SK-N-SH (cell line): ENCODE data around the gene GPM6B. TPM values are rescaled to one million over a fixed set of nuclear protein-coding genes. Genes with fewer than 3 reads are reported as not detected.

Experiments used
- CTCF ChIA-PET: fragments of 300-600, 350-600 bp; formaldehyde crosslinking; extraction: SDS; loops from one replicate; lab custom pipeline; 2021; lab: Yijun Ruan, JAX
- POLR2A ChIA-PET: fragments of 350-600 bp; sonication (Branson Sonifier 250); formaldehyde crosslinking; extraction: SDS; loops from one replicate; lab custom pipeline; 2020; ENCODE audit warnings: antibody characterized with exemption, inconsistent platforms; lab: Yijun Ruan, JAX
- DNase-seq: peaks from one replicate; pipeline ENCODE4 v3.0.0; 2012
- H2AFZ ChIP-seq: fragments of 200-600 bp; sonication (generic); 2 replicates; pipeline ENCODE4 v1.8.1; 2016; ENCODE audit warnings: antibody characterized with exemption, mild to moderate bottlenecking, low read depth
- H3F3A ChIP-seq: fragments of 200-600 bp; sonication (generic); replicated peaks from 2 replicates; pipeline ENCODE3; 2016; ENCODE audit warnings: antibody characterized with exemption, mild to moderate bottlenecking; ENCODE audit not compliant: insufficient read depth
- H3K27ac ChIP-seq, 2 experiments: fragments of 200-500 bp in 1 of 2; fragments of 200-600 bp in 1 of 2; sonication (Bioruptor generic) in 1 of 2; sonication (generic), shearing (Covaris generic) in 1 of 2; 2 replicates each; pipeline versions ENCODE4 v1.5.1 to v1.6.1; 2014 to 2016; ENCODE audit warnings: low read depth in 2 of 2, inconsistent platforms in 1 of 2, low read length in 1 of 2, mild to moderate bottlenecking in 1 of 2, mixed read lengths in 1 of 2
- H3K27me3 ChIP-seq: fragments of 200-600 bp; sonication (generic), shearing (Covaris generic); 2 replicates; pipeline ENCODE4 v1.6.1; 2016; ENCODE audit warnings: mixed run types; ENCODE audit not compliant: insufficient read depth
- H3K36me3 ChIP-seq, 2 experiments: fragments of 200-500 bp in 1 of 2; fragments of 200-600 bp in 1 of 2; sonication (Bioruptor generic) in 1 of 2; sonication (generic) in 1 of 2; replicated peaks in 1 of 2; 2 replicates each; pipeline versions ENCODE3 to v1.5.1; 2014 to 2016; ENCODE audit warnings: low read length in 1 of 2, mild to moderate bottlenecking in 1 of 2; ENCODE audit not compliant: insufficient read depth in 2 of 2, control insufficient read depth in 1 of 2
- H3K4me1 ChIP-seq, 2 experiments: fragments of 200-500 bp in 1 of 2; fragments of 200-600 bp in 1 of 2; sonication (Bioruptor generic) in 1 of 2; sonication (generic), shearing (Covaris generic) in 1 of 2; 2 replicates each; pipeline versions ENCODE4 v1.5.1 to v1.6.1; 2014 to 2016; ENCODE audit warnings: low read depth in 1 of 2, low read length in 1 of 2, mixed run types in 1 of 2; ENCODE audit not compliant: insufficient read depth in 2 of 2, control insufficient read depth in 1 of 2
- H3K4me2 ChIP-seq: fragments of 200-600 bp; sonication (generic), shearing (Covaris generic); 2 replicates; pipeline ENCODE4 v1.6.1; 2017; ENCODE audit warnings: mixed run types
- H3K4me3 ChIP-seq, 2 experiments: fragments of 200-500 bp in 1 of 2; fragments of 200-600 bp in 1 of 2; sonication (Bioruptor generic) in 1 of 2; sonication (generic), shearing (Covaris generic) in 1 of 2; 2 replicates each; pipeline versions ENCODE4 v1.5.1 to v1.8.1; 2014 to 2016; ENCODE audit warnings: low read depth in 2 of 2, inconsistent platforms in 1 of 2, low read length in 1 of 2, mild to moderate bottlenecking in 1 of 2, mixed read lengths in 1 of 2, moderate library complexity in 1 of 2
- H3K79me2 ChIP-seq: fragments of 200-600 bp; sonication (generic); 2 replicates; pipeline ENCODE4 v1.8.1; 2017; ENCODE audit warnings: mild to moderate bottlenecking; ENCODE audit not compliant: insufficient read depth
- H3K9ac ChIP-seq: fragments of 200-600 bp; sonication (generic); 2 replicates; pipeline ENCODE4 v1.6.1; 2017; ENCODE audit warnings: mixed run types
- H3K9me2 ChIP-seq: fragments of 200-600 bp; sonication (generic); 2 replicates; pipeline ENCODE4 v1.6.1; 2017; ENCODE audit warnings: mixed run types
- H3K9me3 ChIP-seq: fragments of 200-600 bp; sonication (generic); 2 replicates; pipeline ENCODE4 v1.6.1; 2017; ENCODE audit warnings: mixed run types, mild to moderate bottlenecking, moderate library complexity
- H4K20me1 ChIP-seq: fragments of 200-600 bp; sonication (generic); 2 replicates; pipeline ENCODE4 v1.6.1; 2017; ENCODE audit warnings: mild to moderate bottlenecking, mixed run types; ENCODE audit not compliant: insufficient read depth
- CHD2 ChIP-seq: fragments of 150-350 bp; IDR thresholded peaks from 2 replicates; pipeline ENCODE4 v1.6.1; 2018; ENCODE audit warnings: low read length; ENCODE audit not compliant: partially characterized antibody
- ELF1 ChIP-seq: IDR thresholded peaks from 2 replicates; pipeline ENCODE4 v1.4.0; 2012
- EZH2phosphoT487 ChIP-seq: fragments of 200-600 bp; sonication (generic); IDR thresholded peaks from 2 replicates; pipeline ENCODE4 v1.6.1; 2017; ENCODE audit warnings: low read depth, mixed run types, mild to moderate bottlenecking, antibody characterized with exemption, moderate library complexity, borderline replicate concordance
- FOXM1 ChIP-seq: IDR thresholded peaks from 2 replicates; pipeline ENCODE4 v1.4.0; 2012; ENCODE audit warnings: low read depth, mild to moderate bottlenecking
- JUND ChIP-seq: IDR thresholded peaks from 2 replicates; pipeline ENCODE4 v1.4.0; 2012
- MEF2A ChIP-seq: IDR thresholded peaks from 2 replicates; pipeline ENCODE4 v1.4.0; 2012; ENCODE audit warnings: low read depth, borderline replicate concordance
- MXI1 ChIP-seq: IDR thresholded peaks from 2 replicates; pipeline ENCODE4 v1.6.1; 2012; ENCODE audit warnings: mild to moderate bottlenecking, low read depth, low read length, improper control_type of control experiment
- NFIC ChIP-seq: IDR thresholded peaks from 2 replicates; pipeline ENCODE4 v1.4.0; 2012; ENCODE audit warnings: borderline replicate concordance
- RAD21 ChIP-seq: IDR thresholded peaks from 2 replicates; pipeline ENCODE4 v1.6.1; 2012; ENCODE audit warnings: mild to moderate bottlenecking, low read length
- SIN3A ChIP-seq: IDR thresholded peaks from 2 replicates; pipeline ENCODE4 v1.6.1; 2012; ENCODE audit warnings: low read depth, mild to moderate bottlenecking, low read length, moderate library complexity, borderline replicate concordance
- TAF1 ChIP-seq: IDR thresholded peaks from 2 replicates; pipeline ENCODE4 v1.6.1; 2012; ENCODE audit warnings: low read depth, mild to moderate bottlenecking, low read length, moderate library complexity, borderline replicate concordance
- TEAD4 ChIP-seq: IDR thresholded peaks from 2 replicates; pipeline ENCODE4 v1.4.0; 2012; ENCODE audit warnings: mild to moderate bottlenecking, borderline replicate concordance; ENCODE audit not compliant: insufficient read depth
- YY1 ChIP-seq: IDR thresholded peaks from 2 replicates; pipeline ENCODE4 v1.4.0; 2012; ENCODE audit warnings: low read depth, mild to moderate bottlenecking
- WGBS: methylation state at CpG from one replicate; pipeline ENCODE4 v1.1.6; 2017; ENCODE audit warnings: low lambda C conversion rate; 5-methylcytosine and 5-hydroxymethylcytosine counted together
- polyA plus RNA-seq, 3 experiments: library from polyadenylated mRNA; depleted of rRNA; stranded (reverse); fragments of >200 nt; gene quantifications; 2 replicates each; pipeline ENCODE4 v1.2.3, GENCODE V29; 2012
- TF ChIP-seq, protein P1 (sequence below): IDR thresholded peaks from 2 replicates; pipeline ENCODE4 v1.4.0; 2012; ENCODE audit warnings: low read depth, borderline replicate concordance
- TF ChIP-seq, protein P2 (sequence below): IDR thresholded peaks from 2 replicates; pipeline ENCODE4 v1.4.0; 2012; ENCODE audit warnings: low read depth, borderline replicate concordance
- TF ChIP-seq, protein P3 (sequence below): IDR thresholded peaks from 2 replicates; pipeline ENCODE4 v1.6.1; 2012; ENCODE audit warnings: mild to moderate bottlenecking, low read depth, low read length, moderate library complexity

GPM6B gene
- polyA plus RNA-seq, 1 of the 3 experiments (the other 2 are of a cell fraction), result 1.2 TPM

DNA sequence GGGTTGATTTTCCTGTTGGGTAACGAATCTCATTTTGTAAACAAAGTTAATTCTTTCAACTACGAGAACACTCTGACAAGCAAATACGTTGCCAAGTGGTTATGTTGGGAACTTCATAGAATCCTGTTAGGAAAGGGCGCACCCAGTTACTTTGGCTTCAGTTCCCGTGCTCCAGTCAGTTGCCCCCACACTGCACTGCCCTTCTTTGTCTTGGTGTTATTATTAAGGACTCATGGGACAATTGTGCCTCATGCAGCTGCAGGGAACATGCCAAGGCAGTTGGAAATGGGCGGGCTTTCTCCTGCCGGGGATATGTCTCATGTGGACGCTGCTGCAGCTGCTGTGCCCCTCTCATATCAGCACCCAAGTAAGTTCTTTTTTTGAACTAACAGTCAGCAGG, 53.4 kb downstream of the GPM6B start:
- H3K79me2 ChIP-seq, result no peaks in the 10 kb centered on the region; the same call in 1 of the 2 replicates
- peaks cover 0 to 2% of the 10 kb centered on the region in 2 experiments; a peak in 1 of 4 replicates for H3K4me1 ChIP-seq
- H3F3A ChIP-seq, result no peaks in the 10 kb centered on the region
- H4K20me1 ChIP-seq, result no peaks in the 10 kb centered on the region
- no peaks in the 10 kb centered on the region for H3K9me2 ChIP-seq
- H2AFZ ChIP-seq, result no peak overlapping the region
- TF ChIP-seq JUND (no peak), EZH2phosphoT487 (no peak), ELF1 (no peak), NFIC (no peak), YY1 (no peak), SIN3A (no peak), MXI1 (no peak), FOXM1 (no peak), CHD2 (no peak), MEF2A (no peak), TAF1 (no peak), TEAD4 (no peak), RAD21 (no peak)
- TF ChIP-seq, protein P1, sequence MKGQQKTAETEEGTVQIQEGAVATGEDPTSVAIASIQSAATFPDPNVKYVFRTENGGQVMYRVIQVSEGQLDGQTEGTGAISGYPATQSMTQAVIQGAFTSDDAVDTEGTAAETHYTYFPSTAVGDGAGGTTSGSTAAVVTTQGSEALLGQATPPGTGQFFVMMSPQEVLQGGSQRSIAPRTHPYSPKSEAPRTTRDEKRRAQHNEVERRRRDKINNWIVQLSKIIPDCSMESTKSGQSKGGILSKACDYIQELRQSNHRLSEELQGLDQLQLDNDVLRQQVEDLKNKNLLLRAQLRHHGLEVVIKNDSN, result no peak
- TF ChIP-seq, protein P2, sequence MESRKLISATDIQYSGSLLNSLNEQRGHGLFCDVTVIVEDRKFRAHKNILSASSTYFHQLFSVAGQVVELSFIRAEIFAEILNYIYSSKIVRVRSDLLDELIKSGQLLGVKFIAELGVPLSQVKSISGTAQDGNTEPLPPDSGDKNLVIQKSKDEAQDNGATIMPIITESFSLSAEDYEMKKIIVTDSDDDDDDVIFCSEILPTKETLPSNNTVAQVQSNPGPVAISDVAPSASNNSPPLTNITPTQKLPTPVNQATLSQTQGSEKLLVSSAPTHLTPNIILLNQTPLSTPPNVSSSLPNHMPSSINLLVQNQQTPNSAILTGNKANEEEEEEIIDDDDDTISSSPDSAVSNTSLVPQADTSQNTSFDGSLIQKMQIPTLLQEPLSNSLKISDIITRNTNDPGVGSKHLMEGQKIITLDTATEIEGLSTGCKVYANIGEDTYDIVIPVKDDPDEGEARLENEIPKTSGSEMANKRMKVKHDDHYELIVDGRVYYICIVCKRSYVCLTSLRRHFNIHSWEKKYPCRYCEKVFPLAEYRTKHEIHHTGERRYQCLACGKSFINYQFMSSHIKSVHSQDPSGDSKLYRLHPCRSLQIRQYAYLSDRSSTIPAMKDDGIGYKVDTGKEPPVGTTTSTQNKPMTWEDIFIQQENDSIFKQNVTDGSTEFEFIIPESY, result no peak
- TF ChIP-seq, protein P3, sequence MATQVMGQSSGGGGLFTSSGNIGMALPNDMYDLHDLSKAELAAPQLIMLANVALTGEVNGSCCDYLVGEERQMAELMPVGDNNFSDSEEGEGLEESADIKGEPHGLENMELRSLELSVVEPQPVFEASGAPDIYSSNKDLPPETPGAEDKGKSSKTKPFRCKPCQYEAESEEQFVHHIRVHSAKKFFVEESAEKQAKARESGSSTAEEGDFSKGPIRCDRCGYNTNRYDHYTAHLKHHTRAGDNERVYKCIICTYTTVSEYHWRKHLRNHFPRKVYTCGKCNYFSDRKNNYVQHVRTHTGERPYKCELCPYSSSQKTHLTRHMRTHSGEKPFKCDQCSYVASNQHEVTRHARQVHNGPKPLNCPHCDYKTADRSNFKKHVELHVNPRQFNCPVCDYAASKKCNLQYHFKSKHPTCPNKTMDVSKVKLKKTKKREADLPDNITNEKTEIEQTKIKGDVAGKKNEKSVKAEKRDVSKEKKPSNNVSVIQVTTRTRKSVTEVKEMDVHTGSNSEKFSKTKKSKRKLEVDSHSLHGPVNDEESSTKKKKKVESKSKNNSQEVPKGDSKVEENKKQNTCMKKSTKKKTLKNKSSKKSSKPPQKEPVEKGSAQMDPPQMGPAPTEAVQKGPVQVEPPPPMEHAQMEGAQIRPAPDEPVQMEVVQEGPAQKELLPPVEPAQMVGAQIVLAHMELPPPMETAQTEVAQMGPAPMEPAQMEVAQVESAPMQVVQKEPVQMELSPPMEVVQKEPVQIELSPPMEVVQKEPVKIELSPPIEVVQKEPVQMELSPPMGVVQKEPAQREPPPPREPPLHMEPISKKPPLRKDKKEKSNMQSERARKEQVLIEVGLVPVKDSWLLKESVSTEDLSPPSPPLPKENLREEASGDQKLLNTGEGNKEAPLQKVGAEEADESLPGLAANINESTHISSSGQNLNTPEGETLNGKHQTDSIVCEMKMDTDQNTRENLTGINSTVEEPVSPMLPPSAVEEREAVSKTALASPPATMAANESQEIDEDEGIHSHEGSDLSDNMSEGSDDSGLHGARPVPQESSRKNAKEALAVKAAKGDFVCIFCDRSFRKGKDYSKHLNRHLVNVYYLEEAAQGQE, result no peak
- H3K27ac ChIP-seq, result no peak overlapping the region
- H3K9me3 ChIP-seq, result no peaks in the 10 kb centered on the region
- ChIA-PET POLR2A (no interaction called here), CTCF (interaction anchor here (1.7 to 4.2 kb wide), 2 partner anchors 13 to 269 kb away, joined by 5 to 20 read pairs; no protein-coding TSS in a partner anchor)
- WGBS, result 95% methylated on average over 8 of the region's 8 CpGs
- peaks cover 66 to 88% of the 10 kb centered on the region in 2 experiments for H3K36me3 ChIP-seq
- no peak overlapping the region for H3K4me2 ChIP-seq
- no peak overlapping the region for H3K9ac ChIP-seq
- no peak for DNase-seq
- H3K27me3 ChIP-seq, result no peaks in the 10 kb centered on the region
- no peak overlapping the region for H3K4me3 ChIP-seq
